Measurements from ENCODE around the gene C19orf38.

GRCh38 chr19:10896851-10897526, 48.8 kb downstream of the C19orf38 start:
- TF ChIP-seq CTCF (IDR thresholded peaks at IDR 0.05; ENCODE audit: extremely low read depth in 1 of 2, insufficient read depth in 1 of 2, low read depth in 1 of 2, low read length in 2 of 2): no peak
- TF ChIP-seq POLR2A (IDR thresholded peaks at IDR 0.05; ENCODE audit: low read depth, low read length): no peak
- TF ChIP-seq EZH2 (IDR thresholded peaks at IDR 0.05; ENCODE audit: borderline replicate concordance, low read depth, low read length, severe bottlenecking): no peak
- no peak for TF ChIP-seq MYC (IDR thresholded peaks at IDR 0.05; ENCODE audit: low read depth, low read length)
- no peak for TF ChIP-seq MAX (IDR thresholded peaks at IDR 0.05; ENCODE audit: insufficient read depth, insufficient read length)

Data from endothelial cell of umbilical vein (primary cell).